Transverse colon (tissue), 3 donors: Measurements from ENCODE around the gene ASB15.

Experiments
- POLR2A ChIP-seq: fragments of 450-650 bp; IDR thresholded peaks from one replicate; pipeline ENCODE4 v1.6.1; 2016; ENCODE audit warnings: antibody characterized with exemption, mild to moderate bottlenecking, moderate library complexity
- TF ChIP-seq, protein P1 (sequence below), 5 experiments: fragments of 200-600 bp in 3 of 5; fragments of 450-650 bp in 2 of 5; sonication (generic) in 3 of 5; IDR thresholded peaks; 1 replicate in 2 of 5; 2 replicates in 3 of 5; pipeline ENCODE4 v1.5.1; 2016 to 2017; ENCODE audit warnings: antibody characterized with exemption in 5 of 5, inconsistent platforms in 3 of 5, mild to moderate bottlenecking in 2 of 5, moderate library complexity in 1 of 5

- TF ChIP-seq POLR2A, result no peak
- TF ChIP-seq, protein P1, sequence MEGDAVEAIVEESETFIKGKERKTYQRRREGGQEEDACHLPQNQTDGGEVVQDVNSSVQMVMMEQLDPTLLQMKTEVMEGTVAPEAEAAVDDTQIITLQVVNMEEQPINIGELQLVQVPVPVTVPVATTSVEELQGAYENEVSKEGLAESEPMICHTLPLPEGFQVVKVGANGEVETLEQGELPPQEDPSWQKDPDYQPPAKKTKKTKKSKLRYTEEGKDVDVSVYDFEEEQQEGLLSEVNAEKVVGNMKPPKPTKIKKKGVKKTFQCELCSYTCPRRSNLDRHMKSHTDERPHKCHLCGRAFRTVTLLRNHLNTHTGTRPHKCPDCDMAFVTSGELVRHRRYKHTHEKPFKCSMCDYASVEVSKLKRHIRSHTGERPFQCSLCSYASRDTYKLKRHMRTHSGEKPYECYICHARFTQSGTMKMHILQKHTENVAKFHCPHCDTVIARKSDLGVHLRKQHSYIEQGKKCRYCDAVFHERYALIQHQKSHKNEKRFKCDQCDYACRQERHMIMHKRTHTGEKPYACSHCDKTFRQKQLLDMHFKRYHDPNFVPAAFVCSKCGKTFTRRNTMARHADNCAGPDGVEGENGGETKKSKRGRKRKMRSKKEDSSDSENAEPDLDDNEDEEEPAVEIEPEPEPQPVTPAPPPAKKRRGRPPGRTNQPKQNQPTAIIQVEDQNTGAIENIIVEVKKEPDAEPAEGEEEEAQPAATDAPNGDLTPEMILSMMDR (IDR thresholded peaks at IDR 0.05), result no peak
These were observed 7.6 kb downstream of the ASB15 start for GRCh38 chr7:123608991-123609882.
